Thymus (tissue), 11 donors: ENCODE measurements around the gene SLCO3A1. TPM values are rescaled to one million over a fixed set of nuclear protein-coding genes. Genes with fewer than 3 reads are reported as not detected.
"Not testable (repeated sequence)": the region's sequence is repeated elsewhere in the genome, so short reads cannot be mapped to it uniquely, and the experiment has no call there.

Experiments
- DNase-seq, 9 donors: peaks; one replicate each; pipeline ENCODE4 v3.0.0-alpha.2; 2013; ENCODE audit warnings: low spot score in 9 of 9, low read depth in 6 of 9, missing footprints in 1 of 9
- H3K27ac ChIP-seq, 2 donors: one replicate each; pipeline ENCODE4 v1.5.1; 2013; ENCODE audit warnings: control low read depth in 1 of 2, low read depth in 1 of 2, low read length in 1 of 2, mild to moderate bottlenecking in 1 of 2, moderate library complexity in 1 of 2
- H3K27me3 ChIP-seq, 2 donors: one replicate each; pipeline ENCODE4 v1.5.1; 2013; ENCODE audit warnings: low read length in 1 of 2; ENCODE audit not compliant: control insufficient read depth in 2 of 2, insufficient read depth in 1 of 2
- H3K36me3 ChIP-seq, 2 donors: one replicate each; pipeline ENCODE4 v1.5.1; 2013; ENCODE audit warnings: low read length in 1 of 2, mild to moderate bottlenecking in 1 of 2, moderate library complexity in 1 of 2; ENCODE audit not compliant: control insufficient read depth in 2 of 2, insufficient read depth in 2 of 2
- H3K4me1 ChIP-seq, 2 donors: one replicate each; pipeline ENCODE4 v1.5.1; 2013; ENCODE audit warnings: low read length in 2 of 2; ENCODE audit not compliant: control insufficient read depth in 2 of 2, insufficient read depth in 2 of 2
- H3K4me3 ChIP-seq, 2 donors: one replicate each; pipeline ENCODE4 v1.5.1; 2013; ENCODE audit warnings: low read length in 2 of 2, control low read depth in 1 of 2, mild to moderate bottlenecking in 1 of 2
- H3K9me3 ChIP-seq, 2 donors: one replicate each; pipeline ENCODE4 v1.5.1; 2013; ENCODE audit warnings: low read length in 1 of 2, mild to moderate bottlenecking in 1 of 2; ENCODE audit not compliant: control insufficient read depth in 2 of 2, insufficient read depth in 1 of 2
- WGBS: extraction: QIAGEN DNeasy Blood & Tissue Kit; methylation state at CpG from one replicate; pipeline ENCODE4 v1.1.7; 2013; 5-methylcytosine and 5-hydroxymethylcytosine counted together
- polyA plus RNA-seq: library from polyadenylated mRNA; stranded (reverse); fragments of 200-250 nt; gene quantifications from one replicate; pipeline ENCODE4 v1.2.3, GENCODE V29; 2013
- total RNA-seq: library from RNA; stranded (reverse); fragments of 120-200 nt; gene quantifications from one replicate; pipeline ENCODE4 v1.2.4, GENCODE V29; 2013
- donor health status: healthy.

SLCO3A1 gene
- total and polyA plus RNA-seq, 2 donors, result 1.6 to 7.9 TPM

- no peaks in the 10 kb centered on the region for H3K9me3 ChIP-seq
- peak in 1 of 9 donors; percentile 14 for DNase-seq
- peaks cover 0 to 7% of the 10 kb centered on the region in 2 donors for H3K4me1 ChIP-seq
- 70% methylated on average over 2 of the region's 2 CpGs for WGBS
- no peak overlapping the region for H3K27ac ChIP-seq
- H3K27me3 ChIP-seq, result no peaks in the 10 kb centered on the region
- H3K4me3 ChIP-seq, result no peak overlapping the region
- H3K36me3 ChIP-seq, result no peaks in the 10 kb centered on the region
These were observed 97.3 kb downstream of the SLCO3A1 start for GRCh38 chr15:91950631-91951329.

- H3K27me3 ChIP-seq, result no peaks in the 10 kb centered on the region
- WGBS, result 94% methylated on average over 1 of the region's 1 CpG
- H3K9me3 ChIP-seq, result no peaks in the 10 kb centered on the region
- H3K4me1 ChIP-seq, result peaks cover 0 to 4% of the 10 kb centered on the region in 2 donors
- H3K27ac ChIP-seq, result no peak overlapping the region
- no peaks in the 10 kb centered on the region for H3K36me3 ChIP-seq
- no peak overlapping the region for H3K4me3 ChIP-seq
- DNase-seq, result no peak
These were observed 98.7 kb downstream of the SLCO3A1 start for GRCh38 chr15:91952216-91952615.

- H3K27me3 ChIP-seq, result no peaks in the 10 kb centered on the region
- H3K4me1 ChIP-seq, result peaks cover 0 to 4% of the 10 kb centered on the region in 2 donors
- WGBS, result 95% methylated on average over 7 of the region's 7 CpGs
- no peak for DNase-seq
- H3K4me3 ChIP-seq, result no peak overlapping the region
- H3K9me3 ChIP-seq, result no peaks in the 10 kb centered on the region
- no peak overlapping the region for H3K27ac ChIP-seq
- no peaks in the 10 kb centered on the region for H3K36me3 ChIP-seq
These were observed 99.9 kb downstream of the SLCO3A1 start for GRCh38 chr15:91953432-91953831.

GRCh38 chr15:91954292-91954691 is 100.8 kb downstream of the SLCO3A1 start:
- no peak for DNase-seq
- no peak overlapping the region for H3K4me3 ChIP-seq
- no peaks in the 10 kb centered on the region for H3K36me3 ChIP-seq
- no peaks in the 10 kb centered on the region for H3K27me3 ChIP-seq
- WGBS, result 96% methylated on average over 7 of the region's 7 CpGs
- H3K9me3 ChIP-seq, result no peaks in the 10 kb centered on the region
- peaks cover 0 to 4% of the 10 kb centered on the region in 2 donors for H3K4me1 ChIP-seq
- no peak overlapping the region for H3K27ac ChIP-seq

GRCh38 chr15:91956026-91956723 is 102.7 kb downstream of the SLCO3A1 start:
- Histone ChIP-seq H3K4me1 (peaks cover 0 to 4% of the 10 kb centered on the region in 2 donors), H3K27me3 (no peaks in the 10 kb centered on the region), H3K9me3 (no peaks in the 10 kb centered on the region), H3K4me3 (no peak overlapping the region), H3K27ac (no peak overlapping the region), H3K36me3 (no peaks in the 10 kb centered on the region)
- no peak for DNase-seq
- 97% methylated on average over 8 of the region's 8 CpGs for WGBS

GRCh38 chr15:91961357-91961756 is 107.8 kb downstream of the SLCO3A1 start:
- no peaks in the 10 kb centered on the region for H3K36me3 ChIP-seq
- 96% methylated on average over 2 of the region's 2 CpGs for WGBS
- DNase-seq, result no peak
- H3K4me3 ChIP-seq, result no peak overlapping the region
- no peaks in the 10 kb centered on the region for H3K4me1 ChIP-seq
- no peak overlapping the region for H3K27ac ChIP-seq
- no peaks in the 10 kb centered on the region for H3K27me3 ChIP-seq
- peaks cover 0 to 4% of the 10 kb centered on the region in 2 donors for H3K9me3 ChIP-seq

- 74% methylated on average over 7 of the region's 7 CpGs for WGBS
- not testable (repeated sequence) for H3K27me3 ChIP-seq, H3K27ac ChIP-seq, H3K9me3 ChIP-seq, H3K36me3 ChIP-seq, H3K4me3 ChIP-seq, H3K4me1 ChIP-seq, DNase-seq
These were observed 110.2 kb downstream of the SLCO3A1 start for GRCh38 chr15:91963747-91964146.

GRCh38 chr15:91965501-91966193 is 112.1 kb downstream of the SLCO3A1 start:
- no peaks in the 10 kb centered on the region for H3K27me3 ChIP-seq
- WGBS, result 88% methylated on average over 9 of the region's 9 CpGs
- no peak for DNase-seq
- H3K4me3 ChIP-seq, result no peak overlapping the region
- H3K9me3 ChIP-seq, result peaks cover 0 to 4% of the 10 kb centered on the region in 2 donors
- H3K36me3 ChIP-seq, result no peaks in the 10 kb centered on the region
- no peaks in the 10 kb centered on the region for H3K4me1 ChIP-seq
- H3K27ac ChIP-seq, result no peak overlapping the region

GRCh38 chr15:91966194-91966552 is 112.7 kb downstream of the SLCO3A1 start:
- no peak overlapping the region for H3K27ac ChIP-seq
- H3K4me3 ChIP-seq, result no peak overlapping the region
- 96% methylated on average over 6 of the region's 6 CpGs for WGBS
- no peaks in the 10 kb centered on the region for H3K27me3 ChIP-seq
- H3K9me3 ChIP-seq, result peaks cover 0 to 4% of the 10 kb centered on the region in 2 donors
- no peak for DNase-seq
- H3K4me1 ChIP-seq, result no peaks in the 10 kb centered on the region
- H3K36me3 ChIP-seq, result no peaks in the 10 kb centered on the region
